Muscle layer of colon (tissue), 2 donors: ENCODE data around the gene KCNN3.

Source experiments
- H3K27ac ChIP-seq: one replicate; pipeline ENCODE4 v1.7.0; 2013; ENCODE audit warnings: low read depth, mild to moderate bottlenecking, low read length, moderate library complexity
- H3K27me3 ChIP-seq, 2 donors: one replicate each; pipeline ENCODE4 v1.7.0; 2013; ENCODE audit warnings: low read length in 2 of 2, mild to moderate bottlenecking in 2 of 2; ENCODE audit not compliant: insufficient read depth in 2 of 2, control insufficient read depth in 1 of 2
- H3K36me3 ChIP-seq: one replicate; pipeline ENCODE4 v1.7.0; 2013; ENCODE audit warnings: mild to moderate bottlenecking, low read length; ENCODE audit not compliant: insufficient read depth
- H3K4me1 ChIP-seq: one replicate; pipeline ENCODE4 v1.7.0; 2013; ENCODE audit warnings: mild to moderate bottlenecking, low read length; ENCODE audit not compliant: insufficient read depth
- H3K4me3 ChIP-seq, 2 donors: one replicate each; pipeline ENCODE4 v1.7.0; 2013; ENCODE audit warnings: low read length in 2 of 2, low read depth in 1 of 2, mild to moderate bottlenecking in 1 of 2, moderate library complexity in 1 of 2
- H3K9ac ChIP-seq: one replicate; pipeline ENCODE4 v1.7.0; 2013; ENCODE audit warnings: low read length
- H3K9me3 ChIP-seq: one replicate; pipeline ENCODE4 v1.7.0; 2013; ENCODE audit warnings: mild to moderate bottlenecking, low read length
- donor health status: abdominal sarcoma.
- donor health status: Adenocarcinoma of cecum.

KCNN3 gene

DNA sequence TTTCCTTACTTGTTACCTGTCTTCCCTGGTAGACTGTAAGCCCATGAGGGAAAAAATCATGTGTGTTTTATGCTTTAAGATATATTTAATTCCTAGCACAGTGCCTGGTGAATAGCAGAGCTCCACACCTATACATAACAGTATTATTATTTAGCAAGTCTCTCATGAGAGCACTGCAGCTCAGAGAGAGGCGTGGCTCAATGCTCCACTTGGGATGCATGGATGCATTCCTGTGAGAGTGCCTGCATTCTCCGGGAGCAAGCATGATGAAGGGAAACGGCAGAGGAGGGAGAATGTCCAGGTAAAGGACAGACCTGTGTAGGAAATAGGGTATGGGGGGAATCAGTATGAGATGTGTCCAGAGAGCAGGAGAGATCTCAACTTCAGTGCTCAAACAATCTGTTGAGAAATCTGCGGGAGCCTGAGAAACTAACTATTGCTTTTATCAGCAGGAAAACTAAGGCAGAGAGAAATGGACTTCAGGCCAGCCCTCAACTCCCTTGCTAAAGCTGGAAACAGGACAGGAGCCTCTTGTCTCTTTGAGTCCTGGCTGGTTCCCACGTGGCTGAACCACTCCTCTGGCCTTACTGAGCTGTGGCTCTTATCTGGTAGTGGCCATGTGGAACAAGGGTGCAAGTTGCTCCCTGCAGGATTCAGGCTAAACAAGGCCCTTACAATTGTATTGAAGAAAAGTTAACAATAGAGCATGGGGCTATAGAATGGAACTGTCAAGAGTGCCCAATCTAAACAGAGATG, 113.1 kb downstream of the KCNN3 start:
- no peaks in the 10 kb centered on the region for H3K9me3 ChIP-seq
- H3K4me1 ChIP-seq, result no peaks in the 10 kb centered on the region
- peaks cover 0 to 18% of the 10 kb centered on the region in 2 donors for H3K27me3 ChIP-seq
- H3K9ac ChIP-seq, result no peak overlapping the region
- no peak overlapping the region for H3K4me3 ChIP-seq
- no peak overlapping the region for H3K27ac ChIP-seq
- no peaks in the 10 kb centered on the region for H3K36me3 ChIP-seq

DNA sequence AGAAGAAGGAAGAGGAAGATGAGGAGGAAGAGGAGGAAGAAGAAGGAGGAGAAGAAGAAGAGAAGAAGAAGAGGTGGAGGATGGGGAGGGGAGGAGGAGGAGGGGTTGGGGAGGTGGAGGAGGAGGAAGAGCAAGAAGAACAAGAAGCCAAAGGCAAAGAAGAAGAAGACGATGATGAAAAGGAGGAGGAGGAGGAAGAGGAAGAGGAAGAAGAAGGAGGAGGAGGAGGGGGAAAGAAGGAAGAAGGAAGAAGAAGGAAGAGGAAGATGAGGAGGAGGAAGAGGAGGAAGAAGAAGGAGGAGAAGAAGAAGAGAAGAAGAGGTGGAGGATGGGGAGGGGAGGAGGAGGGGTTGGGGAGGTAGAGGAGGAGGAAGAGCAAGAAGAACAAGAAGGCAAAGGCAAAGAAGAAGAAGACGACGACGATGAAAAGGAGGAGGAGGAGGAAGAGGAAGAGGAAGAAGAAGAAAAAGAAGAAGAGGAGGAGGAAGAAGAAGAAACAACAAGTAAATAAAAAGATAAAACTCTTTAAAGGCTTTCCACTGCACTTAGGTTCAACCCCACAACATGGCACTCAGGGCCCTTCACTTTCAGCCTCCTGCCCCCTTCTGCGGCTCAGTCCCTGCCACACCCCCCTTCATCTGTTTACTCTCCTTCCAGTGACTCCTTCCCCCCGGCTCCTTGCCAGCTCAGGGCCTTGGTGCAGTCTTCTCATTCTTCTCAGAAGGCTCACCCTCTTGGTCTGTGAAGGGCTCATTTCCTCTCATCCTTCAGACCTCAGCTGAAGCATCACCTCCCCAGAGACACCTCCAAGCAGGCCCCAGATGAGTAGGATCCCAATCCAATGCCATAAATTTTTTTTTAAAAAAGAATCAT, 114.0 kb downstream of the KCNN3 start:
- Histone ChIP-seq H3K4me3 (no peak overlapping the region), H3K9me3 (no peaks in the 10 kb centered on the region), H3K27me3 (peaks cover 0 to 18% of the 10 kb centered on the region in 2 donors), H3K4me1 (peaks cover 6% of the 10 kb centered on the region), H3K27ac (no peak overlapping the region), H3K36me3 (no peaks in the 10 kb centered on the region), H3K9ac (no peak overlapping the region)

DNA sequence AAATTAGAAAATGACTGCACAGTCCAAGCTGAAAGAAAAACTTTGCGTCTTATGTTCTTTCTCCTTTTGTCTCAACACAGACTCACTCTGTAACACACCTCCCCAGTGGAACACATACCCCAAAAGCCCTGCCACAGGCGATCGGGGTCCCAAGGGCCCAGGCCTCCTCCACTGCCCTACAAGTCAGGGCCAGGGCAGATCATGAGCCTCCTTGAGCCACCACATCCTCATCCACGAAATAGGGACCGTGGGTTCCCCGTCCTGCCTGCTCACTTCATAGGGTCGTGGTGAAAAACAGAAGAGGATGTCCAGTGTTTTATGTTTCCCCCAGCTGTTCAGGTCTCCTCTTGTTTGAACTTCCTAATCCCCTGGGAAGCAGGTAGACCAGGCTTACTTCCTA, 116.7 kb downstream of the KCNN3 start:
- Histone ChIP-seq H3K27me3 (no peaks in the 10 kb centered on the region), H3K4me3 (no peak overlapping the region), H3K9ac (no peak overlapping the region), H3K36me3 (no peaks in the 10 kb centered on the region), H3K4me1 (peaks cover 14% of the 10 kb centered on the region), H3K27ac (no peak overlapping the region), H3K9me3 (no peaks in the 10 kb centered on the region)

DNA sequence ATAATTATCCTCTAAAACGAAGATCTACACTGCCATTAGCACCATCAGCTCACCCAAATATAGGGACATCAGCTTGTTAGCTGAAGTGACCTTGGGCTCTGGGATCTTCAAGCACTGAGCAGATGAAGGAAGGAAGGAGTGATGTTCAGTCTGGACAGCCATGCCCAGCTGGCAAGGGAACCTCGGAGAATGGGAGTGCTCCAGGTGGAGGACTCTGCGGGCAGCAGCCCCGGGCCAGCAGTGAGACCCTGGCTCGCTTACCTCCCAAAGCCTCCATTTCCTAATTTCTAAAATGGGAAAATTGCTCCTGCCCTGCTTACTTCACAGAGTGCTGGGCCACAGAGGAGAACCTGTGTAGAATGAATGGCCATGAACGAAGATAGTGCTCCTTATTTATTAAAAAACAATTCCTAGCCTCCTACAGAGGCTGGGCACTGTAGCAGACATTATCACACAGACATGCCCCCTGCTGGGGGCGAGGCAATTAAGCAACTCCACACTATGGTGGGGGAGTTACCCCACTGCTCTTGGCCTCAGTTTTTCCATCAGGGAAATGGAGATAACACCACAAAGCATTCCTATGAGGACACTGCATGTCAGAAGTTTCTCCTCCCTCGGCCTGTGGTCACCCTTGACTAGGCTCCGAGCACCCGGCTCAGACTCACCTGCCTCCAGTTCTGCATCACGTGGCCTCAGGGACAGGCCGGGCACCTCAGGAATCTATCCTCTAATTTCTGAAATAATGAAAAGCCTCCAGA, 117.6 kb downstream of the KCNN3 start:
- Histone ChIP-seq H3K27me3 (no peaks in the 10 kb centered on the region), H3K9me3 (no peaks in the 10 kb centered on the region), H3K27ac (no peak overlapping the region), H3K4me3 (no peak overlapping the region), H3K4me1 (peaks cover 15% of the 10 kb centered on the region), H3K36me3 (no peaks in the 10 kb centered on the region), H3K9ac (no peak overlapping the region)

DNA sequence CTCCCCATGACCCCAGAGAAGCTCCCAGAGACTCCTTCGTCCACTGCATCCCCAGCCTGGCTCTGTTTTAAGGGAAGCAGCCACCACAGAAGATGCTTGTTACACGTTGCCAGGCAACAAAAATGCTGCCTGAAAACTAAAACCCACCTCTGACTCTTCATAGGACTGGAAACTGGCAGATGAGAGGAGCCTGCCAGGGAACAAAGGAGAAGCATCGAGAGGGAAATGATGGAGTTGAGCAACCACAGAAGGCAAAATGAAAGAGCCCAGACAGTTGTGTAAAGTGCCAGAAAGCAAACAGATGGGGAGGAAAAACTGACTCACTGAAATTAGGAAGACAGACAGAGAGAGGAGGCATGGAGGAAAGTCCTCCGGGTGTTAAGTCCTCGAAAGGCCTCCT, 118.4 kb downstream of the KCNN3 start:
- no peak overlapping the region for H3K4me3 ChIP-seq
- H3K27me3 ChIP-seq, result no peaks in the 10 kb centered on the region
- H3K36me3 ChIP-seq, result no peaks in the 10 kb centered on the region
- no peaks in the 10 kb centered on the region for H3K9me3 ChIP-seq
- H3K4me1 ChIP-seq, result peaks cover 23% of the 10 kb centered on the region
- H3K27ac ChIP-seq, result no peak overlapping the region
- H3K9ac ChIP-seq, result no peak overlapping the region

DNA sequence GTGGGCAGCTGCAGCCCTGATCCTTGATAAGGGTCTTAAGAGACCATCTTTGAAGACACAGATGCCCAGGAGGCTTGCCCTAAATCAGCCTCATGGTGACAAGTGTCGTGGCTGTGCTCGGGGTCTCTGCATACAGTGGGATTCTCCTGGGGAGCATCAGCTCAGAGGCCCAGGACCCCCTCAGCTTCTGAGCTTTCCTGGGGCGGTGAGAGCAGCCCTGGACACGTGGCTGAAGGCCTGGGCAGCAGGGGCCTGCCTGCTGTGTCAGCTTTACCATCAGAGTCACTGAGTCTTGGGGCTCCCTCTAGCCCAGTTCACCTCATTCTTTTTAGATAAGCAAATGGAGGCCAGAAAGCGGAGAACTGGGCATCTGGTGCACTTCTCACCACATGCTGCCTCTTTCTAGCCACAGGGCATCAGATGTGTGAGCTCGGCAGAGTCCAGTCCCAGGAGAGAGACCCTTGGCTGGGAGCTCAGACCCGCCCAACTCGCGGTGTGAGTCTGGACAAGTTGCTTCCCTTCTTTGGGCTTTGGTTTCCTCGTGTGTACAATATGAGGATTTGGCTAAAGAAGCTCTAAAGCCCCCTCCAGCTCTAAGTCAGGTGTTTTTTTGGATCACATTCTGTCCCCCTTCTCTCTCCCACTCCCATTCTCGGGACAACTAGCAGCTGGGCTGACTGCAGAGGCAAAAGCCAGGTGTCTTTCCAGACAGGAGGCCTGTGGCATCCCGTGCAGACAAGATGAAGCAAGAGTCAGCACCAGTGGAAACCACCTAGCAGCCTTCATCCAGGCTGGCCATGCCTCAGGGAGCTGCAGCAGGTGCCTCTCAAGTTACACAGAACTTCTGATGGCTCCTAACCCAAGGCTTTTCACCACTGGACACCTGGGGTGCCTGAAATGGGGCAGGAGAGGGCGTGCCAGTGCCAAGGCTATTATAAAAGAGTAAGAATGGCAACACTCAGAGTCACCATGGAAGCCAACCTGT, 119.1 kb downstream of the KCNN3 start:
- Histone ChIP-seq H3K4me1 (peaks cover 26% of the 10 kb centered on the region), H3K36me3 (no peaks in the 10 kb centered on the region), H3K27ac (no peak overlapping the region), H3K9ac (no peak overlapping the region), H3K9me3 (no peaks in the 10 kb centered on the region), H3K4me3 (no peak overlapping the region), H3K27me3 (no peaks in the 10 kb centered on the region)

DNA sequence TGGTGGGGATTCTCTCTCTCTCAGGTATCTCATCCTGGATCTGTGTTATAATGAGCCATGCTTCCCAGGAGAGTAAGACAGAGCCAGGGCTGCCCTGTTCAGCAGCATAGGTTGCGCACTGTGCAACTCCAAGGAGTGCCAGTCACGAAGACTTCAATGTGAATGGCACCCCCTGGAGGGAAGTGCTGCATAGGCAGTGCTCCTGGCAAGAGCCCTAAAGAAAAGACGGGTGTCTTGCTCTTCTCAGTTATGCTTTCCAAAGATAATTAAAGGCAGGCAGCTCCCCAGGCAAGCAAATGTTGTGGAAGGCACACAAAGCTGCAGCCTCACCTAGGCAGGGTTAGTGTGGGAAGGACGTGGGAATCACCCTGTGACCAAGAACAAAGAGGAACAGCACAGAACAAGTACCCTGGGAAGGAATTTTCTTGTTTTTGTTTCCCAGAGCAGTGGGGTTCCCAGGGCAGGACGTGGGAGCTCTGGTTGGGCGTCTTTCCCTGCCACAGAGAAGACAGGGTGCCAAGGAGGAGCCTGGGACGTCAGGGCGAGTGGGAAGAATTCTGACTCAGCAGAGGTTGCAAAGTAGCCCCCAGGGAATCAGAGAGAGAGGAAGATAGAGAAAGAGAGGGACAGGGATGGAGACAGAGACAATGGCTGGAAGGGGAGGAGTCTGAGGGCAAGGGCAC, 120.9 kb downstream of the KCNN3 start:
- Histone ChIP-seq H3K4me3 (no peak overlapping the region), H3K27me3 (no peaks in the 10 kb centered on the region), H3K36me3 (no peaks in the 10 kb centered on the region), H3K4me1 (peaks cover 26% of the 10 kb centered on the region), H3K9ac (no peak overlapping the region), H3K9me3 (no peaks in the 10 kb centered on the region), H3K27ac (no peak overlapping the region)

DNA sequence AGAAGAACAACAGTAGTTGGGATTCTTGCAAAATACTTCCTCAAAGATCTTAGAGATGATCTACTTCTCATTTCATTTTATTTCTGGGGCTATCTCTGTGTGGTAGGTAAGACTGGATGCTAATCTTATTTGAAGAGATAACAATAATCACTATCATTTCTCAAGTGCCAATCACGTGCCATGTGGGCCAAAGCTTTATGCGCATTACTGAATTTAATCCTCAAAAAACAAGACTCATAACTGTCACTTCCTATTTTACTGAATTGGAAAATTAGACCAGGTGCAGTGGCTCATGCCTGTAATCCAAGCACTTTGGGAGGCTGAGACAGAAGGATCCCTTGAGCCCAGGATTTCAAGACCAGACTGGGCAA, 121.7 kb downstream of the KCNN3 start:
- Histone ChIP-seq H3K4me1 (peaks cover 32% of the 10 kb centered on the region), H3K27me3 (no peaks in the 10 kb centered on the region), H3K9ac (no peak overlapping the region), H3K36me3 (no peaks in the 10 kb centered on the region), H3K27ac (no peak overlapping the region), H3K4me3 (no peak overlapping the region), H3K9me3 (no peaks in the 10 kb centered on the region)

DNA sequence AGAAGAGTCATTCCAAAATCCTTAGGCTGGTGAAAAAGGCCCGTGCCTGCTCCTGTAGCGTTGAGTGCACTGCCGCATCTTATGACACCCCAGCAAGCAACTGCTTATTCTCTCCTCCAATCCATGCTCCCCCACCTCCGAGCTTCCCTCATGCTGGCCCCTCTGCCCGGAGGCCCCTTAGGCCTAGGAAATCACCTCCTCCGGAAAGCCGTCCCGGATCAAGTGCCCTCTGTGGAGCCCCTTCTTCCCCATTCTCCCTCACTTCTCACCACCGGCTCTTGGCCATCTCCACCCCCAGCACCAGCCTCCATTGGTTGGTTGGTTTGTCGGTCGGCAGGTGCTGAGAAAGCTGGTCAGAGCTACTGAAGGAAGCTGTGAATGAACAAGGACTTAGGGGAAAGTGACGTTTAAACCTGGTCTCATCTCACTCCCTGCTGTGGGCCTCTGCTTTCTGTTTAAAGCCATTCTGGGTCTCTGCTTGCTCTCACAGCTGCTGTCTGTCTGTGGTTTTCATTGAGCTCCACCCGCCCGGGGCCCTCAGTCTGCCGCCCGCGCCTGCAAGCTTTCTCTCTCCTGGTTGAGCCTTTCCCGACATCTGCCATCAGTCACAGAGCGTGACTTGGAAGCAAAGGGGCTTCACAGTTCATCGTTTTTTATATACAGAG, 122.2 kb downstream of the KCNN3 start:
- Histone ChIP-seq H3K27me3 (no peaks in the 10 kb centered on the region), H3K27ac (no peak overlapping the region), H3K36me3 (no peaks in the 10 kb centered on the region), H3K9ac (no peak overlapping the region), H3K4me3 (no peak overlapping the region), H3K9me3 (no peaks in the 10 kb centered on the region), H3K4me1 (peaks cover 32% of the 10 kb centered on the region)

DNA sequence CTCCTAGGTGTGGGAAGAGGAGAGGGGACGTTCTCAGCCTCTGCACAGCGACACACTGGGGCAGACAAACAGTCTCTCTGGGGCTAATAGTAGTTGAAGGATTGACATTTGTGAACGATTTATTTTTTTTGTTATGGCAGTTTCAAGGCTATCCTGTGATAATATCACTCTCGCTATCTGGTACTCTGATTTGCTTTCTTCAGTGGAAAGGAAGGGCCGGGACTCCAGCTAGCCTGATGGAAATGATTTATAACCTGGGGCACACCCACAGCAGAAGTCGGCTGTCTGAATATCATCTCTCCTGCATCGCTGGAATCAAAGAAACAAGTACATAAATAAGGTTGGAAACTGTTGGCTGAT, 122.7 kb downstream of the KCNN3 start:
- H3K4me1 ChIP-seq, result peaks cover 36% of the 10 kb centered on the region
- no peaks in the 10 kb centered on the region for H3K27me3 ChIP-seq
- H3K27ac ChIP-seq, result peak overlapping the region; percentile 21
- H3K9ac ChIP-seq, result no peak overlapping the region
- H3K4me3 ChIP-seq, result no peak overlapping the region
- no peaks in the 10 kb centered on the region for H3K9me3 ChIP-seq
- no peaks in the 10 kb centered on the region for H3K36me3 ChIP-seq
